Endothelial cell of coronary artery (primary cell): ENCODE results near the gene P3H1. TPM values are rescaled to one million over a fixed set of nuclear protein-coding genes. Genes with fewer than 3 reads are reported as not detected.

Experiments used
- total RNA-seq: library from RNA; depleted of rRNA; stranded (reverse); fragments of >200 nt; gene quantifications from 2 replicates; pipeline ENCODE4 v1.2.3, GENCODE V29; 2014

Gene P3H1
- 96.7 and 121 TPM in 2 replicates for total RNA-seq

GRCh38 chr1:42766741-42767509, at the start of gene P3H1, which contains the start of gene C1orf50:
TSS of gene P3H1 (minus strand) at chr1:42767028. CDS start at chr1:42766971, 57 bp downstream.
TSS of gene C1orf50 (plus strand) at chr1:42767249. CDS start at chr1:42767312, 63 bp downstream.

GRCh38 chr1:42784946-42785693, 18.3 kb upstream of the P3H1 start, which contains the start of gene TMEM269:
TSS of gene TMEM269 (plus strand) at chr1:42784991. CDS start at chr1:42789894, 4,903 bp downstream.

GRCh38 chr1:42739753-42740700, 26.8 kb downstream of the P3H1 start, which contains the start of gene CLDN19:
TSS of gene CLDN19 (minus strand) at chr1:42740236. CDS start at chr1:42740063, 173 bp downstream.

Other genes with a start within 250 kb of the P3H1 start
- gene PPIH, start 108.6 kb downstream of the P3H1 start, total RNA-seq = 28.7 and 40.3 TPM in 2 replicates
- 715 and 801 TPM in 2 replicates for gene YBX1, start 84.6 kb downstream of the P3H1 start, total RNA-seq
- gene CLDN19, start 26.8 kb downstream of the P3H1 start, total RNA-seq = not detected in 2 replicates
- gene C1orf50, start 221 bp upstream of the P3H1 start, total RNA-seq = 2.8 and 3.6 TPM in 2 replicates
- gene TMEM269, start 18.0 kb upstream of the P3H1 start, total RNA-seq = not detected in 2 replicates
- 6.4 and 6.8 TPM in 2 replicates for gene ERMAP, start 50.1 kb upstream of the P3H1 start, total RNA-seq
- 13.6 and 15.3 TPM in 2 replicates for gene SVBP, start 50.4 kb upstream of the P3H1 start, total RNA-seq
- gene ZNF691, start 79.6 kb upstream of the P3H1 start, total RNA-seq = 6.9 and 8.4 TPM in 2 replicates
- gene SLC2A1, start 191.8 kb upstream of the P3H1 start, total RNA-seq = 25.6 and 196 TPM in 2 replicates